Stimulated activated CD4-positive, alpha-beta T cell treated with anti-CD3 and anti-CD28 coated beads, Interleukin-4, amount 100 ng/mL, for 4 hours (primary cell): Measurements from ENCODE around the gene TAF3.
"Not testable (repeated sequence)": the region's sequence is repeated elsewhere in the genome, so short reads cannot be mapped to it uniquely, and the experiment has no call there.

Experiments used
- DNase-seq, 2 experiments: peaks; one replicate each; pipeline ENCODE4 v3.0.0-alpha.2; 2020

Gene TAF3, protein sequence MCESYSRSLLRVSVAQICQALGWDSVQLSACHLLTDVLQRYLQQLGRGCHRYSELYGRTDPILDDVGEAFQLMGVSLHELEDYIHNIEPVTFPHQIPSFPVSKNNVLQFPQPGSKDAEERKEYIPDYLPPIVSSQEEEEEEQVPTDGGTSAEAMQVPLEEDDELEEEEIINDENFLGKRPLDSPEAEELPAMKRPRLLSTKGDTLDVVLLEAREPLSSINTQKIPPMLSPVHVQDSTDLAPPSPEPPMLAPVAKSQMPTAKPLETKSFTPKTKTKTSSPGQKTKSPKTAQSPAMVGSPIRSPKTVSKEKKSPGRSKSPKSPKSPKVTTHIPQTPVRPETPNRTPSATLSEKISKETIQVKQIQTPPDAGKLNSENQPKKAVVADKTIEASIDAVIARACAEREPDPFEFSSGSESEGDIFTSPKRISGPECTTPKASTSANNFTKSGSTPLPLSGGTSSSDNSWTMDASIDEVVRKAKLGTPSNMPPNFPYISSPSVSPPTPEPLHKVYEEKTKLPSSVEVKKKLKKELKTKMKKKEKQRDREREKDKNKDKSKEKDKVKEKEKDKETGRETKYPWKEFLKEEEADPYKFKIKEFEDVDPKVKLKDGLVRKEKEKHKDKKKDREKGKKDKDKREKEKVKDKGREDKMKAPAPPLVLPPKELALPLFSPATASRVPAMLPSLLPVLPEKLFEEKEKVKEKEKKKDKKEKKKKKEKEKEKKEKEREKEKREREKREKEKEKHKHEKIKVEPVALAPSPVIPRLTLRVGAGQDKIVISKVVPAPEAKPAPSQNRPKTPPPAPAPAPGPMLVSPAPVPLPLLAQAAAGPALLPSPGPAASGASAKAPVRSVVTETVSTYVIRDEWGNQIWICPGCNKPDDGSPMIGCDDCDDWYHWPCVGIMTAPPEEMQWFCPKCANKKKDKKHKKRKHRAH

DNA sequence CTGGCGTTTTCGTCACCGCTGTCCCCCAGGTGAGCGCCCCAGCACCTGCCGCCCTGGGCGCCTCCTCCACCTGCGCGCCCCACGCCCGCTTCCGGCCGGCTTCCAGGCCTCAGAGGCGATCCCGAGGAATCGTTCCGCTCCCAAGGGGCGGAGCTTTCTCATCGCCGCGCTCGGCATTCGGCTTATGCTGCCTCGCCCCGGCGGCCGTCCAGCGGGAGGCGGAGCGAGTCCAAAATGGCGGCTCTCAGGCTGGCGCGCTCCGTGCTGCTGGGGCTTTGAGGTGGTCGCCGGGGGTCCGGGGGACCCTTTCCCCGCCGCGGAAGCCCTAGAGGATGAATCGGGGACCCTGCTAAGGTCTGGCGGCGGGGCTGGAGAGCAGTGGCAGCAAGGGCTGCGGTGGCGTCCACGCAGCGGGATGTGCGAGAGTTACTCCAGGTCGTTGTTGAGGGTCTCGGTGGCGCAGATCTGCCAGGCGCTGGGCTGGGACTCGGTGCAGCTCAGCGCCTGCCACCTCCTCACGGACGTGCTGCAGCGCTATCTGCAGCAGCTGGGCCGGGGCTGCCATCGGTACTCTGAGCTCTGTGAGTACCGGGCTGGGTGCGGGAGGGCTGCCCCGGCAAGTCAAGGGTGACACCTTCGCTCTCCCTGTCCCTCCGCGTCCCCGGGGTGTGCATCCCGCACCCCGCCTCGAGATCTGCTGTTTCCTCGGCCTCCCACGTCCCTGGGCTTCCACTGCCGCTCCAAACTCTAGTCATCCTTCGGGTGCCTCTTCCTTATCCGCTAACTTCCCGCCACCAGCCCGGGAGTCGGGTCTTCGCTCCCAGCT, at the start of gene TAF3:
Gene TAF3, plus strand, starts transcription at position 211 of the 826 bp plus-strand sequence. Its CDS starts 205 bp downstream, at position 416.
- DNase-seq: peak; percentile 91 to 92

DNA sequence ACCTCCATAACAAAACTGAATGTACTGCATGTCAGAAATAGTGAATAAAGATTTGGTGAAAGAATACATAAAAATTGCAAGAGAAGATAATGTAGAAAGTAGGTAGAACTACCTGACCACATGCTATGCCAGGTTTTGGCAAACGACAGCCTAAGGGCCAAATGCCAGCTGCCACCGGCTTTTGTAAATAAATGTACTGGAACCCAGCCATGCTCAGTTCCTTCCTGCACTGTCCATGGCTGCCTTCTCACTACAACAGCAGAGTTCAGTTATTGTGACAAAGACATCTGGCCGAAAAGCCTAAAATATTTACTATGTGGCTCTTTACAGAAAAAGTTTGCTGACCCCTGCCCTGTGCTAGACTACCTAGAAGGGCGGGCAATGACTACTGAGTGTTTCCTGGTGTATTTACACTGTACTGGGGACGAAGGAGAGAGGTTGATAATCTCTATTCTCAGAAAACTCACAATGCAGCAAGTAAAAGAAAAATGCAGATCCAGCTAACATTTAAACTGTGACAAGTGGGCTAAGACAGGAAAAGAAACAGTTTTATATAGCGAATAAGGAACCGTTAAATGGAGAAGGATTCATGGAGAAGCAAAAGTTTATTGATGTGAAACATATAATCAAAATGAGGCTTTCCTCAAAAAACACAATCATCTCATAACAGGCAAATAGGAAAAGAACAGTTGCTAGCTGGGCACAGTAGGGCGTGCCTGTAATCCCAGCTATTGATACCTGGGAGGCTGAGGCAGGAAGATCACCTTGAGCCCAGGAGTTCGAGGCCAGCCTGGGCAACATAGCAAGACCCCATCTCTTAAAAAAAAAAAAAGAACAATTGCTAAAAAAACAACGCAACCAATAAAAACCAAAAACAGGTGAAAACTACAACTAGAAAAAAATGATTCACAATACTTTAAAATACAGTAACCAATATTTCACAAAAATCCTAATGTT, 44.2 kb upstream of the TAF3 start:
- no peak for DNase-seq

DNA sequence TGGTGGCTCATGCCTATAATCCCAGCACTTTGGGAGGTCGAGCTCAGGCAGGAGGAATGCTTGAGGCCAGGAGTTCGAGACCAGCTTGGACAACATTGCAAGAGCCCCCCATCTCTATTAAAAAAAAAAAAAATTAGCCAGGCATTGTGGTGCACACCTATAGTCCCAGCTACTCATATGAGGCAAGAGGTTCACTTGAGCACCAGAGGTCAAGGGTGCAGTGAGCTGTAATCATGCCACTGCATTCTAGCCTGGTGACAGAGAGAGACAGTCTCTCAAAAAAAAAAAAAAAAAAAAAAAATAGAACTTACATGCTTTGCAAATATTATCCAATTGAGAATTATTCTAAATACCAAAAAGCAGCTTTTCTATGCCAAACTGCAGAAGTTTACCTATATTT, 41.5 kb upstream of the TAF3 start:
- DNase-seq: no peak

DNA sequence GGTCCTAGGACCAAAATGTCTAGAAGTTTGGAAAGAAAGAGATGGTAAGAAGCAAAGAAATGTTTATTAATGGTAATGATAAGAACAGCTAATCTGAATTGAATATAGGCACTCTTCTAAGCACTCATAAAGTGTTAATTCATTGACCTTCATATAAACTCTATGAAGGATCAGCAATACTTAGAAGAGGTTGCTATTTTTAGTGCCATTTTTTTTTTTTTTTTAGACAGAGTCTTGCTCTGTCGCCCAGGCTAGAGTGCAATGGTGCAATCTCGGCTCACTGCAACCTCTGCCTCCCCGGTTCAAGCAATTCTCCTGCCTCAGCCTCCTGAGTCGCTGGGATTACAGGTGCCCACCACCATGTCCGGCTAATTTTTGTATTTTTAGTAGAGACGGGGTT, 36.1 kb upstream of the TAF3 start:
- DNase-seq: not testable (repeated sequence)

DNA sequence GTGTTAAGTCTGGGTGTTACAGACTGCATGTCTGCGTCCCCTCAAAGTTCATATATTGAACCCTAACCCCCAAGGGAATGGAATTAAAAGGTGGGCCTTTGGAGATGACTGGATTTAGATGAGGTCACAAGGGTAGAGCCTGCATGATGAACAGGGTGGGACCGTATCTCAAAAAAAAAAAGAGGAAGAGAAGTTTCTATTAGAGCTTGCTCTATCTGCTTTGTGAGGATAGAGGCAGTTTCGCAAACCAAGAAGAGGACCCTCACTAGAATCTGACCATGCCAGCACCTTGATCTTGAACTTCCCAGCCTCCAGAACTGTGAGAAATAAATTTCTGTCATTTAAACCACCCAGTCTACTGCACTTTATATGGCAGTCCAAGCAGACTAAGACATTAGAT, 31.9 kb upstream of the TAF3 start:
- DNase-seq: no peak

DNA sequence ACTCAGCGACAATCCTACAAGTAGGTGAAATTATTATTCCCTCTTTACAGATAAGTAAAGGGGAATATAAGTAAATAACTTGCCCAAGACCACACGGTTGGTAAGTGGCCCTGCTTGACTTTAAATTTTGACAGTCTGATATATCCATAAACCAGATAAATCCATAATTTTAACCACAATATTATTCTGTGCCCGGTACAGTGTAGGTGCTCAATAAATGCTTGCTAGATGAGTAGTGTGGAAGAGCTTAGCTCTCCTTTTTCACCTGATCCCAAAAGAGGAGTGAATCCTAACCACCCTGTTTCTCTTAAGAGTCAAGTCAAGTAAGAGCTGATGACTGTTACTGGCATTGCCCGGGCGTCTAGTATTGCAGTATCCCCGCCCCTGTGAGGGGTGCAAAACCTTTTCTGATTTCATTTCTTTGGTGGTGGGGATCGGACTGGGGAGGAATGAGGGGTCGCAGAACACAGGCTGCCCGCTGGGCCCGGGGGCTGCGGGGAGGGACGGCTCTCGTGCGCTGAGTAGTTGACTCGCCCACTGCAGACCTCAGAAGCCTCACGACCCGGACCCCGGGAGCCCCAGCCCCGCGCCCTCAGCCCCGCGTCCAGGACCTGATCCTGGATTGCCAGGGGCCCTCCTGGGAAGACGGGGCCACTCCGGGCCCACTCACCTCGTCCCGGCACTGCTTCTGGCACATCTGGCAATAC, 31.0 kb upstream of the TAF3 start:
- DNase-seq: no peak

DNA sequence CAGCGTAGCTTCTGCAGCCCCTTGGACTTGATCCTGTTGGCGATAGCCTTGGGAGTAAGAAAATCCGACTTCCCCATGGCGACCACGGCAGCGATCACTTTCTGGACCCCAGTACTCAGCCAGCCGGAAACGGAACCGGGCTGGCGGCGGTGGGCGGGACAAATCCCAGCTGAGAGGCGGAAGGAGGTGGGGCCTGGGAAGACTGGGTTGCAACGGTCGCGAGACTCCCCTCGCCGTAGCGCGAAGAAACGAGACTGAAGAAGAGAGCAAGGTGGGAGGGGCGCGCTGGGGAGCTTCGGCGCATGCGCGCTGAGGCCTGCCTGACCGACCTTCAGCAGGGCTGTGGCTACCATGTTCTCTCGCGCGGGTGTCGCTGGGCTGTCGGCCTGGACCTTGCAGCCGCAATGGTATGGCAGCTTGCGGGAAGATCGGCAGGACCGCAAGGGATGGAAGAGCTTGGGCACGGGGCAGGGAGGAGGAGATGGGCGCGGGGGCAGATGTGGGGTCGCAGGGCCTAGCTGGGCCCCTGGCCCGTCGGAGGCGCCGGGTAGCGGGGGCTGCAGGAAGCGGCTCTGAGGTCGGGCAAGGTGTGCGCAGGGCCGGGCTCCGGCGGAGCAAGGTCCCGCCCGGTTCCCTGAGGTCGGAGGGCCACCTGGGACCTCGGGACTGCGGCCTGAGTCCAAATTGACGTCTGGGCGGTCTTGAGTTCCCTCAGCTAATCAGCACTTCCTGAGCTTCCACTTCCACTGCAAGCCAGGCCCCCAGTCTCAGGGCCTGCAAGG, 30.3 kb upstream of the TAF3 start, which contains the start of the genes ATP5F1C and KIN:
Gene ATP5F1C, plus strand, starts transcription at position 321 of the 782 bp plus-strand sequence. Its CDS starts 31 bp downstream, at position 352.
Gene KIN, minus strand, starts transcription at position 137 of the 782 bp plus-strand sequence. Its CDS starts 60 bp downstream, at position 77.
- DNase-seq: peak; percentile 95 to 97

DNA sequence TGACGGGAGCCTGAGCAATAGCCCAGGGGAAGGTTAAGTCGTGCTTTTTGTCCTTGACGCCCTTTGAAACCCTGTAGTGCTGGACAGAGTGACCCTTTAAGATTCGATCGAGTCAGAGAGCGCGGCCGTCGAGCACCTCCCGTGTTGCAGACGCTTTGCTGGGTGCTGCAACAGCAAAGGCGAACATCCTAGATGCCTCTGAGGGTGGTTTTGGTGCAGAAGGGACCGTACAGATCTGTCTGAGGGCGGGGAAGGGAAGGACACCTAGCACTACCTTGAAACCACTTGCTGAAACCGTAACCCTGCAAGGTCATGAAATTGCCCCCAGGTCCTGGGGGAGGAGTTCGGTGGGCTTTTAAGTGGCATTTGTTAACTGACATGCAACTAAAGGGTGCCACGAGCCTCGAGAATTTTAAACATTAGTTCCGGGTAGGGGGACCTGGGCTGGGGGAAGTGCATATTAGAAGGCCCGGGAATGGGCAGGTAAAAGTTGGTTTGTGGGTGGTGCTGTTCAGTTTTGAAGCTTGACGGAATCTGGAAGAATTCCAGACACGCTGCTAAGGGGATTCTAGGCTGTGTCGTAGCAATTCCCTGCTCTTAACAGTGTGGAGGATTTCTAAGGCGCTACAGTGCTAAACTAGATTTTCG, 29.5 kb upstream of the TAF3 start:
- DNase-seq: no peak

DNA sequence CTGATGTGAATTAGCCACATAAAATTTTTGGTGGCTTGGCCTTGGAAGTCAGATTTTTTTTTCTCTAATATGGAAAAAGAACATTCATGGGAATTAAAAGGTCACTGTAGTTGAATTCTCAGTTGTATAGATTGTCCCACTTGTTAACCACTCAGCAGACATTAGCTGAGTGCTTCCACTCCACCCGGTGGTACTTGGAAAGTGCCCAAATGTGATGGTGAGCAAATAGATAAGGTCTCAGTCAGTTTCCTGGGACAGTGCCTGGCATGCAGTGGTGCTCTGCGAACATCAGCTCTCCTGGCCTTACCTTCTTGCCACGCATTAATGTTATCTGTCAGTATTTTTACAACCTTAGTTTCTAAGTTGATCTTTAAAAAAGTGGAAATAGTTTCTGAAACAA, 28.9 kb upstream of the TAF3 start:
- DNase-seq: no peak

DNA sequence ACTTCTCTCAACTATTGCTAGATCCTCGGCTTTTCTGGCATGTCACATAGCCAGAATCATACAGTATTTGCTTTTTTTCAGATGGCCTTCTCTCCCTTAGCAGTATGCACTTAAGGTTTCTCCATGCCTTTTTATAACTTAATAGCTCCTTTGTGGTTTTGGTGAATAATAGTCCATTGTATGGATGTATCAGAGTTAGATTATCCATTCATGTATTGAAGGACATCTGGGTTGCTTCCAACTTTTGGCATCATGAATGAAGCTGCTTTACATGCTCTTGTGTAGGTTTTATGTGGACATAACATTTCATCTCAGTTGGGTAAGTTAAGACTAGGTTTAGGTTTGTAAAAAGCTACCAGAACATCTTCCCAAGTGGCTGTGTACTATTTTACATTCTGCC, 25.8 kb upstream of the TAF3 start:
- no peak for DNase-seq

DNA sequence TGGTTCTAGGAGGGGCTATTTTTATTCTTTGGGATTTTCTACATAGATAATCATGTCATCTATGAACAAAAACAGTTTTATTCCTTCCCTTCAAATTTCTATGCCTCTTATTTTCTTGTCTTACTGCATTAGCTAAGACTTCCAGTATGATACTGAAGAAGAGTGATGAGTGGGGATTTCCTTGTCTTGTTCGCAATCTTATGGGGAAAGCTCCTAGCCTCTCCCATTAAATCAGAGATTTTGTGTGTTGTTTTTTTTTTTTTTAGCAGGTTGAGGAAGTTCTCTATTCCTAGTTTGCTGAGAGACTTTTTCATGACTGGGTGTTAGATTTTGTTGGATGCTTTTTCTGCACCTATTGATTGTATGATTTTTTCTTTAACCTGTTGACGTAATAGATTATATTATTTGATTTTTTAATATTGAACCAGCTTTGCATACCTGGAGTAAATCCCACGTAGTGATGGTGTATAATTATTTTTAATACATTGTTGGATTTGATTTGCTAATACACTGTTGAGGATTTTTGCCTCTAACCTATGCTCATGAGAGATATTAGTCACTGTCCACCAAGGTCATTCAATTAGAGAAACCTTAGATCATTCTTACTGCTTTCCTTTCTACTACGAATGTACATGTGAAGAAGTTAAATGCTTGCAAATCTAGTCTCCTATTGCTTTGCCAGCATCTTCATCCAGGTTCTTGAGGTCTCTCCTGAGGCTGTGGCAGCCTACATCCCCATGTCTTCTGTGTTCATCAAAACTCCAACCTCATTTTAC, 23.9 kb upstream of the TAF3 start:
- DNase-seq: no peak

DNA sequence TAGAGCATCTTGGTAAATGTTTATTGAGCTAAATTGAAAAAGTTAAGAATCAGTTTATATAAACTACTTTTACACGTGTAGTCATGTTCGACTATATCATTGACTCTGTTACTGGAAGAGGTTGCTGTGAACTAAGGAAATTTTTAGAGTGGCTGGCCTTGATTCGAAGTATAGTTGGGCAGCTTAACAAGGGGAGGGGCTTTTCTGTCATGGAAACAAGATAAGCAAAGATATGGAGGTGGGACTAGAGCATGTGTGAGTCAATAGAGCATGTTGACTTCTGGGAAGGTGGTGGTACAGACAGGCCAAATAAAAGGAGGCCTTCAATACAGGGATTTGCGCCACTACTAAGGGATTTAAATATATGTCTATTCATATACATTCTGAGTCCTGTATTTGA, 22.7 kb upstream of the TAF3 start:
- no peak for DNase-seq

DNA sequence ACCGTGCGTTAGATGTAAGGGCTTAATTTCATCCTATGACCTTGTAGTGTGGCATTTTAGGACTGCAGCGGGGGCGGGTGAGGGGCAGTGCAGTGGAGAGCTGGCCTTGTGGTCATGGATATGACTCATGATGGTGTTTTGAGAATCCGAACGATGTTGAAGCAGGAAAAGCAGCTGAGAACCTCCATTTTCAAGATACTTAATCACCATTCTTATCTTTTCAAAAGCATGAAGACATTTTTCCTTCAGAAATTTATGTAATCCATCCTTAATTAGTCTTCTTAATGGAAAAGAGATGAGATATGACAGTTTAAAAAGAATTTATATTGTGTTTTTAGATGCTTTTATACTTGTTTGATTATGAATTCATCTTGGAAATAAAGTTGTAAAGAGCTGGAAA, 20.7 kb upstream of the TAF3 start:
- no peak for DNase-seq

DNA sequence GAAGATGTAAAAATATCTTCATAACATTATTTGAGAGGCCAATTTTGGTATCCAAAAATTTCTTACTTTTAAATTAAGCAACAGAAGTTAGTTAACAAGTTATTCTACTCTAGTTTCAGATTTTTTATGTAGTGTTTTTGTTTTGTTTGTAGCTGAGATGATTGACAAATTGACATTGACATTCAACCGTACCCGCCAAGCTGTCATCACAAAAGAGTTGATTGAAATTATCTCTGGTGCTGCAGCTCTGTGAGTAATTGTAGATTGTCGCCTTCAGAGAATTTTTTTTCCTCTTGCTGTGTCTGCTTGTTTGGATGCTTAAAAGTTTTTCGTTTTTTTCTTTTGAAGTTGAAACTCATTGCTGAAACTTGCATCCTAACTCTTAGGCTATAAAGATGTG, 15.7 kb upstream of the TAF3 start:
- no peak for DNase-seq

DNA sequence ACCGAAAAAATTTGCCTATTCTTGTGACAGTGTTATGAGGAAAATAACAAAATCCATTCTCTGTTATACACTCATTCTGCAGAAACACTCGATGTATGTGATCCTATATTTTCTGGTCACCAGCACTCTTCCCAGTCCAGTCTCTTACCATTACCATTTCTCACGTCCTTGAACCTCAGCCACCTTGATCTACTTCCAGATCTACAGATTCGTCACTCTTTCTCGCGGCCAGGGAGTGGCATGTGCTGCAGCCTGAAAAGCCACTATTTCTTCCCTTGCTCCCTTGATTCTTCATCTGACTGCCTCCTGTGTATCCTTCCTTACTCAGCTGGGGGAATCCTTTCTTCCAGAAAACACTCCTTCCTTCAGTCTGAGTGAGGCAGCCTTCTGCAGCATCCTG, 14.1 kb upstream of the TAF3 start:
- no peak for DNase-seq

DNA sequence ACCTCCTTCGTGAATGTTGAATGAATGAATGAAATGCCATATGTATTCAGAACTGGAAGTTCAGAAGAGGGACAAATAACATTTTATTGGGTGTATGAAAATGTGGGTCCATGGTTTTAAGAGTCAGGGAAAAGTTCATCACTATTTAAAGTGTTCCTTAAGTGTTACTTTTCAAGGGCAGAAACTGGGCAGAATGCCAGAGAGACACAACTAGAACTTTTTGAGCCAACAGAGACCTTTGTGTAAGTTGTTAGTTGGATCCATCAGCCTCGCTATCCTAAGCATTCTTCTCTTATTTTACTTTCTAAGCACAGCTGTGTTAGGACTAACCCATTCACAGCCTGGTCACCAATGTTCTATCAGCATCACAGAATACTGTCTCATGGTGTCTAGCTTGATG, 13.6 kb upstream of the TAF3 start:
- DNase-seq: no peak

DNA sequence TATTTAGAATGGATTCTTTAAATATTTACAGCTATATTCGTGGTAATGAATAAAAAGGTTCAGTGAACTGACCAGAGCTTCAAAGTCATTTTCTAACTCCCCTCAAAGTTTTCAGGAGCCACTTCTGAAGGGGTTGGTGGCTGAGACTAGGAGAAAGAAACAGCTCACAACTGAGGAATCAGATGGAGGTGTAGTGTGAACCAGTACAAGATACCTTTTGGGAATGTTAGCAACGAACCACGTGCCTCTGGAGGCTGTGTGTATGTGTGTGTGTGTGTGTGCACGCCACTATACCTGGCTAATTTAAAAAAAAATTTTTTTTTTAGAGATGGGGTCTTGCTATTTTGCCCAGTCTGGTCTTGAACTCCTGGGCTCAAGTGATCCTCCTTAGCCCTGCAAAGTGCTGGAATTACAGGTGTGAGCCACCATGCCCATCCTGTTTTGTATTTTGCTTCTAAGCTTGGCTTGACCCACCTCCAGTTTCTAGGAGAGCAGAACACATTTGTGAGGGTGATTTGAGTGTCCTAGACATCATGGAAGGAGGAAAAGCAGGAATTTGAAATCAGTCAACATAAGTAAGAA, 9.5 kb upstream of the TAF3 start:
- no peak for DNase-seq

DNA sequence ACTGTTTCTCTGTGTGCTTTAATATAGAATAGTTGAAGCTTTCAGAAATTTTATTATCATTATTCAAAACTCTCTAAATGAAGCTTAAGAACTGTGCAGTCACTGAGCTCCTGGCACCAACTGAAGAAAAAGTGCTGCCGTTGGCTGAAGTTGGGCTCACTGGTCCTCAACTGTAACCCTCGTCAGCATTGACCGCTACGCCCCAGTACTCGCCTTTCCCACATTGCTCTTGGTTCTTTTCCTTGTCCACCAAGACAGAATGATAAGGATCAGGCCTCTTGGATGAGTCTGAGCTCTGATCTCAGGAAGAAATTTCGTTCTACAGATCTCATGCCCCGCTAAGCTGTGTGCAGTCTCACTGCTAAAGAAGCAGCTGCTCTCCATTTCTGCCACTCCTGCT, 7.9 kb upstream of the TAF3 start:
- no peak for DNase-seq
